HG03565 (cell line): Measurements from ENCODE around the gene PFDN1.

Experiments
- ATAC-seq: cut with Tn5 transposase; IDR thresholded peaks from one replicate; pipeline ENCODE4 v1.9.1; 2021; ENCODE audit warnings: mild to moderate bottlenecking, moderate library complexity; ENCODE audit not compliant: unreplicated experiment

The PFDN1 gene

DNA sequence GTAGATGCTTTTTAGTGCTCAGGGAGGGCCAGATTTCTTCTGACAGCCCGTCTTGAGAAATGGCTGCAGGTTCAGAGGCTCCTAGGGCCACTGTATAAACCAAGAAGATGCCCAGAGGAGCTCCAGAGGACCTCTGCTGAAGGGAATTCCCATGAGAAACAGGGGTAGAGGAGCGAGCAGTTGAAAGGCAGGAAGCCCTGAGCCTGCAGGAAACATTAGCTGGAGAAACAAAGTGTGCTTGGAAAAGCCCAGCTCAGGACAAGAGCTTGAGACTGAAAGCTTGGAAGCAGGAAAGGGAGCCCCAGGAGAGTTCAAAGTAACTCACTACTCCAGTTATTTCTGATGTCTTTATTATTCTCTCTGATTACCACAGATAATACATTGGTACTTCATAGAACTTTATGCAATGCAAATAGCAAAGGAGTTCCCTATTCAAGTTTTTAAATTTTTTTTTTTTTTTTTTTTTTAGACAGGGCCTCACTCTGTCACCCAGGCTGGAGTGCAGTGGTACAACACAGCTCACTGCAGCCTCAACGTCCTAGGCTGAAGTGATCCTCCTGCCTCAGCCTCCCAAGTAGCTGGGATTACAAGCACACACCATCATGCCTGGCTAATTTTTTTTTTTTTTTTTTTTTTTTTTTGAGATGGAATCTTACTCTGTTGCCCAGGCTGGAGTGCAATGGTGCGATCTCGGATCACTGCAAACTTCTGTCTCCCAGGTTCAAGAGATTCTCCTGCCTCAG lies 27.0 kb upstream of the PFDN1 start:
- ATAC-seq = no peak

DNA sequence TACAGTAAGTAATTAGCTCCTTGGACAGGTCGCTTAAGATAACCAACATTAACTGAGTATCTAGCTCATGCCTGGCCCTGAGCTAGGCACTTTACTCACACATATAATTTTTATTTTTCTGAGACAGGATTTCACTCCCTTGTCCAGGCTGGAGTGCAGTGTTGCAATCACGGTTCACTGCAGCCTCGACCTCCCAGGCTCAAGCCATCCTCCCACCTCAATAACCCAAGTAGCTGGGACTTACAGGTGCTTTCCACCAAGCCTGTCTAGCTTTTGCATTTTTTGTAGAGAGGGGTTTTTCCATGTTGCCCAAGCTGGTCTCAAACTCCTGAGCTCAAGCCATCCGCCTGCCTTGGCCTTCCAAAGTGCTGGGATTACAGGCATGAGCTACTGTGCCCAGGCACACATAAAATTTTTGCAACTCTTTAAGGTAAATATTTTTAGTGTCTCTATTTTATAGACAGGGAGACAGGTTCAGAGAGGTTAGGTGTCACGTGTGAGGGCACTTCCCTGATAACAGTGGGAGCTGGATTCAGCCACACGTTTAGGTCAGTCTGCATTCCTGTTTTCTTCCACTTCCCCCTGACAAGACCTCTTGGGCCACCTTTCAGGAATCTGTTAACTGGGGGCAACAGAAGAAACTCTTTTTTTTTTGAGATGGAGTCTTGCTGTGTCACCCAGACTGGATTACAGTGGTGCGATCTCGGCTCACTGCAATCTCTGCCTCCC lies 25.3 kb upstream of the PFDN1 start:
- ATAC-seq = no peak

DNA sequence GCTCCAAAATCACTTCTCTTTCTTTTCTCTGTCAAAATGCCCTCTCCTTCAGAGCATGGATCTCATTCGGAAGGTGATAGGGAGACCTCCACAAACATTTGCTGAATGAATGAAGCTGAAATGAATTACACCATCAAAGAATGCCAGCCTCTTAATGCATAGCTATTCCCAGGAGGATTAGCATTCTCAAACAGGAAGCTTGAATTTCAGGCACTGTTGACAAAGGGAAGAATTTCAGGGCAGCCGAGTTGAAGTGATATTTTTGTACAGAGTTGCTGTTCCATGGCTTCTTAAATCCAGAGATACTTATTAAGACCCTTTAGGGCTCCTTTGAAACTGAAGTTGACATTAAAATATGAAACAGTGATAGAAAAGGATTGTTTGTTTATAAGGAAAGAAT lies 24.7 kb upstream of the PFDN1 start:
- no peak for ATAC-seq

DNA sequence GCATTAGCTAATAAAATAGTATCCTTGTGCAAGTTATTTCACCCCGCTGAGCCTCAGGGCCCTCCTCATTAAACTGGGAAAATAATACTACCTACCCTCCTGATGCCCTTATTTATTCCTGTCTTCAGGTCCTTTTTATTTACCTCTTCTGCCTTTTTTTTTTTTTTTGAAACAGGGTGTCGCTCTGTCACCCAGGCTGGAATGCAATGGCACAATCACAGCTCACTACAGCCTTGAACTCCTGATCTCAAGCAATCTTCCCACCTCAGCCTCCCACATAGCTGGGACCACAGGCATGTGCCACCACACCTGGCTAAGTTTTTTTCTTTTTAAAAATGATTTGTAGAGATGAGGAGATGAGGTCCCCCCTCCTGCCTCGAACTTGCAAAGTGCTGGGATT lies 22.6 kb upstream of the PFDN1 start:
- no peak for ATAC-seq

DNA sequence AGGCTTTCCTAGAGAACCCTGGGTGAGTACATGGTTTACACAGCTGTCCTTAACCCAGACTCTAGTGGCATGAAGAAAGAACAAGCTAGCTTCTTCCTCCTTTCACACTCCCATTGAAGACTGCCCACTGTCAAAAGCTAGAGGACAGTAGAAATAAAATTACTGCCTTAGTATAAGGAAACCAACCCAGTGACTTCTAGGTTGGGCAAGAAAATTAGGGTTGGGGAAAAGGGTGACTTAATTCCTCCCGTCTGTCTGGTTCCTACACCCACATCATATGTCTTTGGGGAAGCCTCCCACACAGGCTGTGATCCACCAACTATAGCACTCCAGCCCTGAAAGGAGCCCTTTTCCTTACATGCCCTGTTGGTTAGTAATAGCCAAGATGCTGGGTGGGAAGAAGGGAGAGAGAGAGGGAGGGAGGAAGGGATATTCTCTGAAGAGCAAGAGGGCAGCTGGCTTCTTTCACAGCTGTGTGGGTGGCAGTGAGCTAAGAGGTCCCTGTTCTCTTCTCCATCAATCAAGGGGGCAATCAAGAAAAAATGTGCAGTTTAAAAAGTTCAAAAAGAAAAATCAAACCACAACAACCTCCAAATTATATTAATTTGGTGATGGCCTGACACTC lies 21.8 kb upstream of the PFDN1 start:
- ATAC-seq = no peak

DNA sequence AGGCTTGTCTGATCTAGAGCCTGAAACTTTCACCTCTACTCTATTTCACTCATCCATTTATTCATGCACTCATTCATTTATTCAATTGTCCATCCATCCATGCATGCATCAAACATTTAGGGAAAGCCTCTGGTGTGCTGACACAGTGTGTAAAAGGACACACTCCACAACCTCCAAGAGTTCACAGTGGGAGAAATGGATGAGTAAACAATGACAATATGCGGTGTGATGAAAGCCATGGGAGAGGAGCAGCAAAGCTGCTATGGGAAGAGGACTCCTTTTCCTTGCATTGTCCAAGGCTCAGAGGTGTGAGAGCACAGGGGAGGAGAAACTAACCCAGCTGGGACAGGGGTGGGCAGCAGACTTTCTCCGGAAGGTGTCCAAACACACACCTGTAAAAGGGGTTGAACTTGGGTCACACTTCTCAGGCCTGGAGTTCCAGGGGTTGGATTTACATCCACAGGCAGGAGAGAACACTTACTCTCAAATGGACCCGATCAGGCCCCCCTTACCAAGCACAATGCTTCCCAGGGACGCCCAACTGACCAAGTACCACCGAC lies 21.2 kb upstream of the PFDN1 start:
- no peak for ATAC-seq

DNA sequence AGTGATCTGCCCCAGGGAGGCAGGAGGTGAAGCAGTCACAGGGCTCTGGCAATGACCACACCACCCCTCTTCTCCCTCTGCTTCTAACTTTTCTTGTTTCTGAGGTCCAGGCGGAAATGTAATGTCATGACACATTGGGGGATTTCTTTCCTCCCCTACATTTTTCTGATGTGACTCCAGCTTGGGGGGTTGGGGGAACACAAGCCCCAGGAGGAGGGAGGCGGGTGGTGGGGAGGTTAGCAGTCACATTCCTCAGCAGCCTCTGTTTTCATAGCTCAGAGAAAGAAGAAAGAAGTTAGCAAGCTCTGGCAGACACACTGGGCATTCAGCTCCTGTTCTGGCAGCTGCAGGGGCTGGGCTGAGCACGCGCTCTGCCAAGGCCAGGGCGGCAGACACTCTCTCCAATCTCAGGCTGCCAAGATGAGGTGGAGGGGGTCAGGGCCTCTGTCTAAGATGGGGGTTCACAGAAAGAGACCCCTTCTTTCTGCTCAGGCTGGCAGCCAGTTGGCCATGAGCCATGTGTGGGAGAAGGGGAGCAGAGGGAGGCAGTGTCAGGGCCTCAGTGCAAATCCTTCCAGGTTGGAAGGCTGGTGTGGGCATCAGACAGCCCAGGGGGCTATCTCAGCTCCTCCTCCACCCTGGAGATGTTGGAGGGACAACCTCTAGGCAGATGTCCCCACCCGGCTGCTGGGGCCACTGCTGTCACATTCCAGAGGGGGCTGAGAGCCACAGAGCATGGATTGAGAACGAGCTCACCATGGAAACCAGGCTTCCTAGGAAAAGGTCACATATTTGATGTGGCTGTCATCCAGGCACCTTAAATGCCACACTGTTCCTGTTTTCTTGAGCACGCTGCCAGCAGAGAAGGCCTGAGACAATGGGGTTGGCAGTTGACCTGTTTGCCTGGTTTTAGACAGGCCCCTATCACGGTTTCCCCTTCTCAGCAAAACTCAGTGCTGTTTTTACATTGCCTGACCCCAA lies 20.1 kb upstream of the PFDN1 start:
- ATAC-seq = no peak

DNA sequence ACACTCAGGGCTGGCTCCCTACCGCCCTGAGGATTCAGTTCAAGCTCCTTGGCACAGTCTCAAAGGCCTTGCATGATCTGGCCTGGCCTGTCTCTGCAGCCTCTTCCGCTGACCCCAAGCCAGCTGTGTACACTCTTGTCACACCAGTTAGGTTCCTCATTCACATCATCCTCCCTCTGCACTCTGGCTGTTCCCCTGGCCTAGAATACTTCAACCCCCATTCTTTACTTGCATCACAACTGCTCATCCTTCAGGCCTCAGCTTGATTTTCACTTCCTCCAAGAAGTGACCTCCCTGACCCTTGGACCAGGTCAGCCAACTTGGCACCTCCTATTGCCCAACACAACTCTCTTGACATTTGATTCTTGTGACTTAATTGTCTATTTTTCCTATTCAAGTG lies 18.9 kb upstream of the PFDN1 start:
- no peak for ATAC-seq

DNA sequence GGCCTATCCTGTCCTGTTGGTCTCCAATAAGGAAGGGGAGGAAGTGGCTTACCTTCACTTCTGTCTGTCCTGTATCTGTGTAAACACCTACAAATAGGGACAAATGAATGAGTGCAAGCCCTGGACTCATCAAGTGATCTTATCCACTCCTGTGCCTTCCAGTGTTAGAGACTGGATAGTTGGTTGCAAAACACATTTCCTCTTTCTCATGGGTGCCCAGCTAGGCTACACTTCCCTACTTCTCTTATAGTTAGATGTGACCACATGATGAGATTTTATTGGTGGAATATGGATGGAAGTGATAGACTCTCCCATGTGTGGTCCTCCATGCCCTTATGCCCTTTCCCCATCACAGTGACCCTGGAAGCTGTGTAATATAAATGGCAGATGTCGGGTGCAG lies 16.9 kb upstream of the PFDN1 start:
- ATAC-seq = no peak

DNA sequence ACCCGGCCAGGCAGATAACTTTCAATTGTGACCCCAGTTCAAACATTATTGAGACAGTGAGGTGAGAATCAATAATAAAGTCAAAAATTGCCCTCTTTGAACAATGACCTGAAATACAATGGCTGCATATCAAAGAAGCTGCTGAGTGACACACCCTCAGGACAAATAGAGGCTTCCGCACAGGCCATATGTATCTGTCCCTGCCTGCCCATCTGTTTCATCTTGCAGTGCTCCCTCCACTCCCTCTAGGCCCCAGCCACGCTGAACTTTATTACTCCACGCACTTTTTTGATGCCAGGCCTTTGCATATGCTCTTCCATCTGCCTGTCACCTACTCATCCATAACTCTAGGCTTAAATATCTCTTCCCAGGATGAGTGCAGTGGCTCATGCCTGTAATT lies 15.9 kb upstream of the PFDN1 start:
- no peak for ATAC-seq

DNA sequence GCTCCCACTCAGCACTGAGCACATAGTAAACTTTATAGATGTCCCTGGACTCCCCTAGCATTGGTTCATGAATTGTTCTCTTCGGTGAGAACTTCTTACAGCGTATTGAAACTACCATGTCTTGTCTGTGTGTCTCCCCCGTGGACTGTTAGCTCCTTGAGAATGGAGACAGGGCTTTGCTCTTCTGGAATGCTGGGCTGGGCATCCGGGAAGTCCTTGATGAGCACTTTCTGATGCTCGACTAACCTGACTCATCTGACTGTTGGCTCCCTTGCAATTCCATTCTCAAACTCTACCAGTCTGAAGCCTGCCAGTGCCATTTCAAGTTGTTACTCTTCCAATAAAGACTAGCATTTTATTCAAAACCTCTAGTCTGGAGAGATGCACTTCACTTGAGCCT lies 15.0 kb upstream of the PFDN1 start:
- no peak for ATAC-seq

DNA sequence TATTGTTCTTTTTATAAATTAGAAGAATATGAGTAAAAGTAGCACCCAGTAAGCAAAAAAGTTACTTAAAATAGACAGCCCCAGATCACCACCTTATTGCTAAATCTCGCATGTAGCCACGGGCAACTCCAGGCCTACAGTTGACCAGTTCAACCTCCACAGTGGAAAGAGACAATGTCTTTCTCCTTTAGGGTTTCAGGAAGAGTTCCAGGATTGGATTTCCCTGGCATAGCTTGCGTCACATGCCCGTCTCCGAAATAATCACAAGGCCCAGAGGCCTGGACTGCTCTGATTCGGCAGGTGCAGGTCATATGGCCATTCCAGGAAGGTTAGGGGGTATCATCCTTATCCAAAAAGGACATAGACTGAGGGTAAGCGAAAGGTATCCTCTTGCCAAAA lies 9.9 kb upstream of the PFDN1 start:
- no peak for ATAC-seq

DNA sequence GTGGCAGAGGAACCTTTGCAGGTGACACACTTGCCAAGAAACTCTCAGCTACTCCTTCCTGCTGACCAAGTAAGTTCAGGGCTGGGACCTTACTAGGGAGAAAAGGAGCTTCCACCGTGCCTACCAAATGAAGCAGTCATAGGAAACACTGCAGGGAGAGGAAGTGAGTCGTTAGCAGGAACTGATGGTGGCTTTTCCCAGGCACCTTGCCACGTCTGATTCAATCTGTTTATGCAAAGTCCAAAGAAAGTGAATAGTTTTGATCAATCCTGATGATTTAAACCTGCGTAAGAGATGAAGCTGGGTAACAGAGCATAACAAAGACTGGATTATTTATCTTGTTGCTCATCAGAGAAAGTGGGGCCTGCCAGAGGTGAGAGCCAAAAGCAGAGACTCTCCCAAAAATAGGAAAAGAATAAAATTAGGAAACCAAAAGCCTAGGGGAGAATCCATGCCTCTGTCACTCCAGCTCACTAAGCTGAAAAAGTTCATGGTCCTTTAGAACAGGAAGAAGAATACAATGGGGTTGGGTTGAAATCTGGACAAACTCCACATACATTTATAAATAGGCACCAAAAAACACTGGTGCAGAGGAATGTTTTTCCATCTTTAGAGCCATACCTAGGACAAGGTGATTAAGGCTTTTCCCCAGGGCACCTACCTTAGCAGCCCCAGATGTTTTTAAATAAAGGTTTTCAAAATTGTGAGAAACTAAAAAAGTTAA lies 9.3 kb upstream of the PFDN1 start:
- ATAC-seq = no peak

DNA sequence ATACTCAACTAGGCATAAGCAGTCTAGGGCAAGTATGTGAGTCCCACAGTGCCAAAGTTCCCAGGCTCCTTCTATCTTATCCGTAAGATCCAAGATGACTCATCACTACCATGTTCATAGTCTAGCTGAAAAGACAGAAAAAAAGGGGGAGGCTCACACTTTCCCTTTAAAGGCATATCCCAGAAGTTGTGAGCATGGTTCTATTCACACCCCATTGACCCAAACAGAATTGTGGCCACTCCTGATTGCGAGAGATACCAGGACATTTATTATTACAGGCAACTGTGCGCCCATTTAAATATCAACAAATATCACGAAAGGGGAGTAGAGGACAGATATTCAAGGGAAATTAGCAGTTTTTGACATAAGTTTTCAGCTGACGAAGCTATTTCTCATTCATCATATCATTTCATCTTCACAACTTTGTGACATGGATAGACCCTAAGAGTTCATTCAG lies 8.1 kb upstream of the PFDN1 start:
- ATAC-seq = no peak

DNA sequence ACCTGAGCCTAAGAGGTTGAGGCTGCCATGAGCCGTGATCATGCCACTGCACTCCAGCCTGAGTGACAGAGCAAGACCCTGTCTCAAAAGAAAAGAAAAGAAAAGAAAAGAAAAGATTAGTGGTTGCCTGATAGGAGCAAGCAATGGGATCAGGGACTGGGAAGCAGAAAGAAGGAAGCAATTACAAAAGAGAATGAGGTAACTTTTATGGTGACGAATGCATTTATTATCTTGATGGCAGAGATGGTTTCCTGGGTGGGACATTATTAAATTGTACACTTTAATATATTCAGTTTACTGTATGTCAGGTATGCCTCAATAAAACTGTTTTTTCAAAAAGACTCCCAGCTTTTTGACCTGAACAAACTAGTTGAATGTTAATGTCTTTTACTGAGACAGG lies 7.5 kb upstream of the PFDN1 start:
- ATAC-seq = no peak

DNA sequence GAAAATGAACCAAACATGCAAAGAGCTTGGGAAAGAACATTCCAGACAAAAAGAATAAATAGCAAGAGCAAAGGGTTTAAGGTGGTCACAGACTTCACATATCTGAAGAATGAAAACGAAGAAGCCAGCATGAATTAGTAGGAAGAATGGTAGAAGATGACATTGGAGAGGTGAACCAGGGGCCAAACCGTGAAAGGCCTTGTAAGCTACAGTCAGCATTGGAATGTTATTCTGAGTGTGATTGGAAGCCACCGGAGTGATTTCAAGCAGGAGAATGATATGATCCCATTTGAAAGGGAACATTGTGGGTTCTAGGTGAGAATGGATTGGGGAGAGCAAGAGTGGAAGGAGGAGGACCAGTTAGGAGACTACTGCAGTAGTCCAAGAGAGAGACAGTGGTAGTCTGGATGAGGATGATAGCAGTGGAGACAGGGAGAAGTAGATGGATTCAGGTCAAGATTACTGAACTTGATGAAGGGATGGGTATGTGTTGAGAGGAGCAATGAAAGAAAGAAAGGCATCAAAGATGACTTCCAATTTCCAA lies 6.9 kb upstream of the PFDN1 start:
- ATAC-seq = no peak

DNA sequence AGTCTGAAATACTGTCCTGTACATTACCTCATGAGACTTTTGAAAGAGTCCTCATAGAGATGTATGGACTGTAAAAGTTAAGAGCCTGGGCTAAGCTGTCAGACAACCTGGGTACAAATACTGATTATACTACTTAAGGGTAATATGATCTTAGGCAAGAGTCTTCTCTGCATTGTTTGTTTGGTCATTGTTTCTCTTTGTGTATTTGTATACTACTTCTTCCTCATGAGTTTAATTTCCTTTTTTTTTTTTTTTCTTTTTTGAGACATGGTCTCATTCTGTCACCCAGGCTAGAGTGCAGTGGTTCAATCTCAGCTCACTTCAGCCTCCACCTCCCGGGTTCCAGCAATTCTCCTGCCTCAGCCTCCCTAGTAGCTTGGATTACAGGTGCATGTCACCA lies 2.6 kb upstream of the PFDN1 start:
- ATAC-seq = no peak

DNA sequence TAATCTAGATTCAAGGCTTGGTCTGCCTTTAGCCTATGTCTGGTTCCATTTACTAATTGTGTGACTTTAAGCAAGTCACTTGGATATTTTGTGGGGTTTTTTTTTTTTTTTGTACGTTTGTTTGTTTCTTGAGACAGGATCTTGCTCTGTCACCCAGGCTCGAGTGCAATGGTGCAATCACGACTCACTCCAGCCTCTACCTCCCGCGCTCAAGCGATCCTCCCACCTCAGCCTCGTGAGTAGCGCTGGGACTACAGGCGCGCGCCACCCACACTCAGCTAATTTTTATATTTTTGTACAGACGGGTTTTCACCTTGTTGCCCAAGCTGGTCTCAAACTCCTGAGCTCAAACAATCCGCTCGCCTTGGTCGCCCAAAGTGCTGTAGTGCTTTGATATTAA lies 1.1 kb upstream of the PFDN1 start:
- ATAC-seq = no peak

DNA sequence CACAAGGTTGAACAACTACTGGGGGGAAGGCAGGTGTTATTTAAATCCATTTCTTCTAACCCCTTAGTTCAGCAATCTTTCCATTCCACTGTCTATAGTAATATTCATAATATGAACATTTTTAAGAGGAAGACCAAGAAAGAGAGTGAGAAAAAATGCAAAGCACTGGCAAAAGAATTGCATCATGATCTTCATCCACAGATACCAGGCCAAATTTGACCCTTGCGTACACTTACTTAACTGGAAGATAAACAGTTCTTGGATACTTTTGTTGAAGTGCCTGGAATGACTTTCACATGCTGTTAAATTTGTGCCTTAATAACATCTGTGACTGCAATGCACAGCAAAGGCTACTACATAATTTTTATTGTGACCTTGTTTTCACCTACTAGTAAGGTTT lies 1.8 kb downstream of the PFDN1 start:
- no peak for ATAC-seq

DNA sequence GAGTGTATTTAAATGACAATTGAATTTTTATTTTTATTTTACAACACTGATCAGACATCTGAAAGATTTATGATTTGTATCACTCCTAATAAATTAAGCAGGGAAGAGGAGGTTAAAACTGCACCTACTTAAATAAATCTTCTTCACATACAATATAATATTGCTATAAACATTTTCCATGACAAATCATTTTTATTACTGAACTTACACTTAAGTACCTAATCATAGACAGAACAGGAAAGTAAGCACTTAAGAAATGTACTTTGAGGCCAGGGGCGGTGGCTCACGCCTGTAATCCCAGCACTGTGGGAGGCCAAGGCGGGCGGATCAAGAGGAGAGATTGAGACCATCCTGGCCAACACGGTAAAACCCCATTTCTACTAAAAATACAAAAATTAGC lies 3.8 kb downstream of the PFDN1 start:
- no peak for ATAC-seq
